Measurements from ENCODE around the gene C1QTNF3.

- no peak for TF ChIP-seq CTCF (IDR thresholded peaks at IDR 0.05)
- TF ChIP-seq EZH2 (IDR thresholded peaks at IDR 0.05; ENCODE audit: borderline replicate concordance, insufficient read depth, low read depth, low read length, poor library complexity, severe bottlenecking) = no peak
Observed at GRCh38 chr5:34043099-34043876, at the start of gene C1QTNF3.
